Stimulated activated CD8-positive, alpha-beta memory T cell treated with anti-CD3 and anti-CD28 coated beads, Interleukin-12 subunit alpha, Interleukin-12 subunit beta, amount 100 ng/mL, for 24 hours (primary cell): ENCODE results near the gene NMT1.

ENCODE experiments used
- DNase-seq: peaks from one replicate; pipeline ENCODE4 v3.0.0-alpha.2; 2020; ENCODE audit errors: extremely low read depth

NMT1 gene

DNA sequence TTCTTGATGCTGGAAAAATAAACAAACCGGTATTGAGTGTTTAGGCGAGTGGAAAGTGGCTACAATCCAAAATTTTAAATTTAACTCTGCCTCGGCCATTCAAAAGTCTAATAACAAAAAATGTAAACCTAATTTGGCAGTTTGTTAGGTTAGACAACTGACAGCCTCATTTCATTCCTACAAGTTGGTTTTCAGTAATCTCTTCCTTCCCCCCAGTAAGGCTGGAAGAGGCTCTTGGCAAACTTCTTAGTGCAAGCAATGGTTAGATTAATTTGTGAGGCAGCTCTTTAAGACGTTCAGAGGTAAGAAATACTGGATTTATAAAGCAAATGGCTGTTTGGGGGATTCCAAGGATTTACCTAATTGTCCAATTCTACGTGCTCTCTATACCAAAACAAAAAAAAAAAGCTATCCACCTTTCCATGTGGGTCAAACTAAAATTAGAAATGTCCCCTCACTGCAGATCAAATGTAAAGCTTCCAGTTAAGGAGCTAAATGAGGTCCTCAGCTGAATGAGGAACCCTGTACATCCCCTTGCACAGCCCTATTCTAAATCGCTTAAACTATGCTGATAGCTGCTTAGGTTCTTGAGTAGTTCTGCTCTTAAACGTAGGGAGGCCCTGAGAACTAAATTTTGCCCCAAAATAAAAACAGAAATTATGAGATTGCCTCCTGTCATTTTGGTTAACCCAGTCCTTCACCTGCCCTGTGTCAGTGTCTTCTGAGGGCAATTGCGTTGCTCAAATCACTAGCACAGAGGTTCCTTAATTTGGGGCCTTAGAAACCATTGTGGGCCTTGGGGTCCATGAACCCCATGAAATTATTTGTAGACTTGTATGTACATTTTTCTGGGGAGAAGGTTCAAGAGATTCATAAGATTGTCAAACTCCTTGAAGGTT lies 90.0 kb downstream of the NMT1 start:
- no peak for DNase-seq

DNA sequence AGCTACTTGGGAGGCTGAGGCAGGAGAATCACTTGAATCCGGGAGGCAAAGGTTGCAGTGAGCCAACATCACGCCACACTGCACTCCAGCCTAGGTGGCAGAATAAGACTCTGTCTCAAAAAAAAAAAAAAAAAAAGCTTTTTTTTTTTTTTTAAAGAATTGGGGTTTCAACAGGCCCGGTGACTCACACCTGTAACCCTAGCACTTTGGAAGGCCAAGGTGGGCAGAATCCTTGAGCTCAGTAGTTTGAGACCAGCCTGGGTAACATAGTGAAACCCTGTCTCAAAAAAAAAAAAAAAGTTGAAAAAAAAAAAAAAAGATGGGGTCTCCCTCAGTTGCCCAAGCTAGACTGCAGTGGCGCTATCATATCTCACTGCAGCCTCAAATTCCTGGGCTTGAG lies 93.9 kb downstream of the NMT1 start:
- no peak for DNase-seq

DNA sequence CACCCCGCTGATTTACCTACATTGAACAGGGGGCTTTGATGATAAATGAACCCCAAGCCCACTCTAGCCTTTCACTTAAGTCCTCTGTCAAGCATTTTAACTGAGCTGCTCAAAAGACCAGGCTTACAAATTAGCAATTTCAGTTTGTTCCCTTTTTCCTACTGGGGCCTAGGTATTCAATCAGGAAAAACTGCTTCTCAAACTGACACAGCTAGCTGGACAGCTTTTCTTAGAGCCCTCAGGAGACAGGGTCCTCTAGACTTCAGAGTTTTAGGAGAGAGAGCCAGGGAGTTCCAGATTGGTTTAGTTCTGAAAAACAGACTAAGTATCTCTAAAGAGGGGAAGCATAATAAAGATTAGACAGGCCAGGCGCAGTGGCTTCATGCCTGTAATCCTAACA lies 94.4 kb downstream of the NMT1 start:
- DNase-seq: no peak

DNA sequence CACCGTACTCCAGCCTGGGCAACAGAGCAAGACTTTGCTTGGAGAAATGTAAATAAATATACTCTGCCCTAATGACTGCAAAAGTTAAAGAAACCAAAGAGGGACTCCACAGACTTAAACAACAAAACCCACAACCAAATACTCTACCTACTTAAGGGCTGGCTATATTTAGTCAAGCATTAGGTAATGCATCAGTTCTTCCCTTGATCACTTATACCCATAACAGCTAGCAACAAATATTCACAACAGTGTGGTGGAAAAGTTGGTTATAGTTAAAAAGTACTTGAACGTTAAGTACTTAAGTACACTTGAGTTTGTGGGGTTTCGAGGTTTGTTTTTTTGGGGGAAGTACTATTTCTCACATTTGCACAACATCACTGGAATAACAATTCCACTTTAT lies 95.1 kb downstream of the NMT1 start:
- no peak for DNase-seq
